ENCODE data around the gene HDAC9.

HDAC9 gene

GRCh38 chr7:18756378-18757050 is 261.0 kb downstream of the HDAC9 start:
- Histone ChIP-seq H3K27ac (ENCODE audit: low read length) (no peak overlapping the region), H2AFZ (ENCODE audit: low read depth, low read length) (no peak overlapping the region), H3K4me3 (ENCODE audit: low read depth in 1 of 2, low read length in 2 of 2) (no peak overlapping the region), H3K4me1 (ENCODE audit: insufficient read depth, low read length) (no peaks in the 10 kb centered on the region), H3K4me2 (ENCODE audit: insufficient read depth, low read length) (no peak overlapping the region), H4K20me1 (ENCODE audit: insufficient read depth, low read length) (no peaks in the 10 kb centered on the region), H3K9ac (ENCODE audit: low read depth, low read length) (no peak overlapping the region), H3K36me3 (ENCODE audit: insufficient read depth, low read length) (no peaks in the 10 kb centered on the region), H3K9me3 (ENCODE audit: insufficient read depth, low read length, severe bottlenecking) (no peaks in the 10 kb centered on the region), H3K79me2 (ENCODE audit: insufficient read depth, low read length) (no peaks in the 10 kb centered on the region), H3K27me3 (ENCODE audit: insufficient read depth, low read length, poor library complexity) (no peaks in the 10 kb centered on the region)
- DNase-seq (no peak), ATAC-seq (ENCODE audit: insufficient read depth, low read depth) (no peak)
- TF ChIP-seq EZH2 (IDR thresholded peaks at IDR 0.05; ENCODE audit: borderline replicate concordance, low read depth, low read length, severe bottlenecking) (no peak), CTCF (IDR thresholded peaks at IDR 0.05; ENCODE audit: borderline replicate concordance, extremely low read depth, low read length, poor library complexity, severe bottlenecking) (no peak)

GRCh38 chr7:18760046-18760445 is 264.5 kb downstream of the HDAC9 start:
- H3K27ac ChIP-seq (ENCODE audit: low read length) = no peak overlapping the region

GRCh38 chr7:18760631-18761445 is 265.3 kb downstream of the HDAC9 start:
- H2AFZ ChIP-seq (ENCODE audit: low read depth, low read length) = no peak overlapping the region

More at GRCh38 chr7:18760046-18760445, 264.5 kb downstream of the HDAC9 start:
- TF ChIP-seq CTCF (IDR thresholded peaks at IDR 0.05; ENCODE audit: borderline replicate concordance, extremely low read depth, low read length, poor library complexity, severe bottlenecking) (no peak), EZH2 (IDR thresholded peaks at IDR 0.05; ENCODE audit: borderline replicate concordance, low read depth, low read length, severe bottlenecking) (no peak)
- Histone ChIP-seq H3K27me3 (ENCODE audit: insufficient read depth, low read length, poor library complexity) (no peaks in the 10 kb centered on the region), H4K20me1 (ENCODE audit: insufficient read depth, low read length) (no peaks in the 10 kb centered on the region), H3K4me1 (ENCODE audit: insufficient read depth, low read length) (no peaks in the 10 kb centered on the region), H2AFZ (ENCODE audit: low read depth, low read length) (no peak overlapping the region), H3K79me2 (ENCODE audit: insufficient read depth, low read length) (no peaks in the 10 kb centered on the region), H3K4me3 (ENCODE audit: low read depth in 1 of 2, low read length in 2 of 2) (no peak overlapping the region), H3K9ac (ENCODE audit: low read depth, low read length) (no peak overlapping the region), H3K36me3 (ENCODE audit: insufficient read depth, low read length) (no peaks in the 10 kb centered on the region), H3K9me3 (ENCODE audit: insufficient read depth, low read length, severe bottlenecking) (no peaks in the 10 kb centered on the region), H3K4me2 (ENCODE audit: insufficient read depth, low read length) (no peak overlapping the region)
- ATAC-seq (ENCODE audit: insufficient read depth, low read depth) = no peak
- DNase-seq = no peak

More at GRCh38 chr7:18760631-18761445, 265.3 kb downstream of the HDAC9 start:
- H3K27ac ChIP-seq (ENCODE audit: low read length) = no peak overlapping the region
- DNase-seq = no peak
- ATAC-seq (ENCODE audit: insufficient read depth, low read depth) = no peak
- H3K27me3 ChIP-seq (ENCODE audit: insufficient read depth, low read length, poor library complexity) = no peaks in the 10 kb centered on the region
- no peaks in the 10 kb centered on the region for H3K79me2 ChIP-seq (ENCODE audit: insufficient read depth, low read length)
- no peak overlapping the region for H3K4me3 ChIP-seq (ENCODE audit: low read depth in 1 of 2, low read length in 2 of 2)
- H3K9me3 ChIP-seq (ENCODE audit: insufficient read depth, low read length, severe bottlenecking) = no peaks in the 10 kb centered on the region
- no peaks in the 10 kb centered on the region for H3K36me3 ChIP-seq (ENCODE audit: insufficient read depth, low read length)
- no peaks in the 10 kb centered on the region for H3K4me1 ChIP-seq (ENCODE audit: insufficient read depth, low read length)
- no peak overlapping the region for H3K4me2 ChIP-seq (ENCODE audit: insufficient read depth, low read length)
- no peak overlapping the region for H3K9ac ChIP-seq (ENCODE audit: low read depth, low read length)
- no peak for TF ChIP-seq CTCF (IDR thresholded peaks at IDR 0.05; ENCODE audit: borderline replicate concordance, extremely low read depth, low read length, poor library complexity, severe bottlenecking)
- no peak for TF ChIP-seq EZH2 (IDR thresholded peaks at IDR 0.05; ENCODE audit: borderline replicate concordance, low read depth, low read length, severe bottlenecking)
- H4K20me1 ChIP-seq (ENCODE audit: insufficient read depth, low read length) = no peaks in the 10 kb centered on the region

All from DND-41 (cell line).